GM19240 (cell line): ENCODE data around the gene SDR39U1.

Experiments used
- DNase-seq: peaks from one replicate; pipeline ENCODE4 v3.0.0; 2011; ENCODE audit warnings: low spot score; ENCODE audit not compliant: insufficient read length

Gene SDR39U1

DNA sequence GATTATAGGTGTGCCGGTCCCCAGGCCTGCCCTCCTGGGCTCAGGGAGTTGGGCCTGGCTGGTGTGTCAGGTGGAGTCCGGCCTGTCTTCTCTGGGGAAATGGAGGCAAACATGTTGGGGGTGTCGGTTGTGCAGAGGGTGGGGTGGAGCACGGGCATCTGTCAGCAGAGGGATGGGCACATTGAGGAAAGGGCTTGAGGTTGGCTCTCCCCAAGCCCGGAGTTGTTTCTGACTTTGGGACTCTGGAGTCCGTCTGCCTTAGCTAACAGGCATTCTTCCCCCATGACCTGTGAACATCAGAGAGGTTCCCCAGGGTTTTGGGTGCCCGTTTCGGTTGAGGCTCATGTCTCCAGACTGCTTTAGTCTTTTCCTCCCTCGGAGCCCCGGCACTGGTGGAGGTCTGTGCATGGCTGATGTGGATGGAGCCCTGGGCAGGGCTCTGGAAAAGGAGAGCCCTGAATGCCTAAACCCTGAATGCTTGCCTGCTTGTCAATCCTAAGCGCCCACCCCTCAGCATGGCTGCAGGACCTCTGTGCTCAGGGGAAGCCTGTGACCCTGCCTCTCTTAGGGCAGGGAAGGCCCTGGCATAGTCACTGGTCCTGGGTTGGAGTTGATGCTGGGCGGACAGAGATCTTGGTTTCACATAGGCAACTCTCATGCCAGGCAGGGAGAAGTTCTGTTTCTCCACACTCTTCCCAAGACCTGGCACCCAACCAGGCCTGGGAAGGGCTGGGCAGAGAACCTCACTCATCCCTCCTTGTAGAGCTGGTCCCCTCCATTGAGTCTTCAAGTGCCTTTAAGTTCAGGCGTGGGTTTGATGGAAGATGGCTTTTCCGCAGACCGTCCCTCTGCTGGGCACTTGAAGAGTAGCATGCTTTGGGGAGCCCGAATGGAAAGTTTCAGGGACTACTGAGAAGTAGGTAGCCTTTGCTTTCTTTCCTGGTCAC, 30.9 kb downstream of the SDR39U1 start:
- peak; percentile 73 for DNase-seq

DNA sequence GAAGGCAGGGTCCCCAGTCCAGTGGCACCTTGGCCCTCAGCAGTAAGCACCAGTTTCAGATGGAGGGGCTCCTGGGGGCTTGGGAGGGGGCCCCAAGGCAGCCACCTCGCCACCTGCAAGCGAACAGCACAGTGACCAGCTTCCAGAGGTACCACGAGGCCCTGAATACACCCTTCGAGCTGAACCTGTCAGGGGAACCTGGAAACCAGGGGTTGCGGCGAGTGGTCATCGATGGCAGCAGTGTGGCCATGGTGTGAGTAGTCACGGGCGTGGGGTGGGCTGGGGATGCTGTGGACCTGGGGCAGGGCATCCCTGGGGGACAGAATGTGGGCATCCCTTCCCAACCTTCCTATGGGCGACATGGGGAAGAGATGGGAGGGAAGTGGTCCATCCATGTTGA, 32.6 kb downstream of the SDR39U1 start:
- DNase-seq: no peak

DNA sequence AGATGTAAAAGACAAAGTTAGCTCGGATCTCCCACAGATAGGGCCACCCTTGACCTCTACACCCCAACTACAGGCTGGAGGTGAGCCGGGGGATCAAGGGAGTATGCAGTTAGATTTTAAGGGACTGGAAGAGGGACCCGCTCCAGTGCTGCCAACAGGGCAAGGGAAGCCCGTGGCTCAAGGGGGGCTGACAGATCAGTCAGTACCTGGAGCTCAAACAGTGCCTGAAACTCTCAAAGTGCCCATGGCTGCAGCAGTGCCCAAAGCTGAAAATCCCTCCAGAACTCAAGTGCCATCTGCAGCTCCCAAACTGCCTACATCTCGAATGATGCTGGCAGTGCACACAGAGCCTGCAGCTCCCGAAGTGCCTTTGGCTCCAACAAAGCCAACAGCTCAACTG, 33.4 kb downstream of the SDR39U1 start:
- no peak for DNase-seq

DNA sequence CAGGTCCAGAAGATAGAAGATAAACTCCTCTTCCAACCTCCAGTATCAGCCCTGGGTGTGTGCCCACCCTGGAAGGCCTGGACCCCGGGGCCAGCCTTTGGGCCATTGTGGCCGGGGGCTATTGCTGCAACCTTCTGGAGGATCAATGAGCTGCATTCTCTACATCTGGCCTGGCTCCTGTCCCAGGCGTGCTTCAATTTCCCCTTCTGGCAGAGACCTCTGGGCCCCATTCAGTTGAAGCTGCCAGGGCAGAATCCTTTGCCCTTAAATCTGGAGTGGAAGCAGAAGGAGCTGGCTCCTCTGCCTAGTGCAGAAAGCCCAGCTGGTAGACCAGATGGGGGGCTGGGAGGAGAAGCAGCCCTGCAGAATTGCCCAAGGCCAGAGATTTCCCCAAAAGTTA, 33.8 kb downstream of the SDR39U1 start:
- DNase-seq: no peak

DNA sequence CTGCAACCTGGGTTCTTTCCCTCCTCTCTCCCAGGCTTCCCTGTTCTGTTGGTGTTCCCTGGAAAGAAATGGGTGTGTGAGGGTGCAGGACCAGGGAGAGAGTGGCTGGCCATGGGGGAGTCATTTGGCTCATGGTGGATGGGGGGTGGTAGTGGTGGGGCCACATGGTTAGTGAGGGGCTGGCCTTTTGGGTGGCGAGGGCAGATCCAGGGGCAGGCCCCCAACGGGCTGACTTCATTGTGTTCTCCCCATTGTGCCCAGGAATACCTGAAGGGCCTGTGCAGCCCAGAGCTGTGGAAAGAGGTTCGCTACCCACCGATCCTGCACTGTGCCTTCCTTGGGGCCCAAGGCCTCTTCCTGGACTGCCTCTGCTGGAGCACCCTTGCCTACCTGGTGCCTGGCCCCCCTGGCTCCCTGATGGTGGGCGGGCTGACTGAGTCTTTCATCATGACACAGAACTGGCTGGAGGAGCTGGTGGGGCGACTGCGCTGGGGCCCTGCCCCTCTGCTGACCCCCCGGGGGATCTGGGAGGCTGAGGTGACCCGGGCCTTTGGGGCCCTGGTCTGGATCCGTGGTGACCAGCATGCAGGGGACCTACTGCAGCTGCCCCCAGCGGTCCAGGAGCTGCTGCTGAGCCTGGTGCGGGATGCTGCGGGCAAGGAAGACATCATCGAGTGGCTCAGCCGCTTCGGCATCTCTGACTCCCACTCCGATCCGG, 34.8 kb downstream of the SDR39U1 start:
- DNase-seq: no peak

DNA sequence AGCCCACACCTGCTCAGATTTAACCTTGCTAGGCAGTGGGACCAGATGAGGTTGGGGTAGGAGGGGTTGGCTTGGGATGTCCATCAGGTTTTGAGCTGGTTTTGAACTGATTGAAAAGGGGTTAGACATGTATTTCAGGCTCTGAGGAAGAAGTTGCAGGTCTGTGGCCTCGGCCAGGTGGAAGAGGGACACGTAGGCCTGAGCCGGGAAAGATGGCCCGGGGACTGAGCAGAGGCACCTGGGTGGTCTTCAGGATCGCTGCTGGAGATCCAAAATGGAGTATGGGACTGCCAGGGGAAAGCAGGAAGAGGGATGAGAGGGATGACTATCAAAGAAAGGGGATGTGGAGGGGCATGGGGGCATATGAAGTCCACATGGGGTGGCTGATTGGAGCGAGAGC, 36.2 kb downstream of the SDR39U1 start:
- DNase-seq: no peak

DNA sequence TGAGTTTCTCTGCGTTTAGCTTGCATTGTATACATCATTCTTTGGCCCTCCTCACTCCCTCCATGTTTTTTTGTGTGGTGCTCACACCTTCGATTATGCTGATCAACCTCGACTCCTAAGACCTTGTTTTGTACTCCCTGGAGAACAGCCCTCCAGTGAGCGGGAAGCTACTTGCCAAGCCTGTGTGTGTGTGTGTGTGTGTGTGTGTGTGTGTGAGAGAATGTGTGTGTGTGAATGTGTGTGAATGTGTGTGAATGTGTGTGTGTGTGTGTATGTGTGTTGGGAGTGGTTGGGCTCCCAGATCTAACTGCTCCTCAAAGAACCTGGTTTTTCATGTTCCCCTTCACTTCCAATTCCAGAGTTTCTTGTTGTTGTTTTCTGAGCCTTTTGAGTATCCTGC, 37.8 kb downstream of the SDR39U1 start:
- no peak for DNase-seq

DNA sequence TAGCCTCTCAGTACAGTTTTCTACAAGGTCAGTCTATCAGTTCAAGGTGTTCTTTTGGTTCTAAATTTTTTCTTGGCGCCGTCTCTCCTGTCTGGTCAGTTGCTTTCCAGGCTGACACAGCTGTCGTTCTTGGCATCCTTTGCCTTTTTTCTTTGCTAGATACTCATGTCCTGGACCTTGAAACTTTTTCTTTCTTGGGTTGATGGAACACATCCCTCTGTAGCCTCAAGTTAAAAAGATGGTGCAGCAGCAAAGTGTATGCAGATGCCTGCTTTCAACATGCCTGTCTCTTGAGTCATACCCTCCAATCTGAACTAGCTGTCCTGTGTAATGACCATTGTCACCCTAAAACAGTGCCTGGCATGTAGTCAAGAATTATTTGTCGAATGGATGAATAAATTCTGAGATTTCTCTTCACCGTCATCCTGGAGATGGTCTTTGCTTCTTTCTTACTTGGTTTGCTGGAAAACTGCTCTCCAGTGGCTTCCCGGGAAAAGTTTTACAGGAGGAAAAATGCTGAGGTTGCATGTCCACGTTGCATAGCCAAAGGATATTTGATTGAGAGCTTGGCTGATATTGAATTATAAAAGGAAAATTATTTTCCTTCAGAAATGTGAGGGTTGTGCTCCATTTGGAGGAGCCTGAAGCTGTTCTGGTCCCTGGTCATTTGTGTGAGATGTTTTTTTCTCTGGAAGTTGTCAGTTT, 39.1 kb downstream of the SDR39U1 start:
- no peak for DNase-seq

DNA sequence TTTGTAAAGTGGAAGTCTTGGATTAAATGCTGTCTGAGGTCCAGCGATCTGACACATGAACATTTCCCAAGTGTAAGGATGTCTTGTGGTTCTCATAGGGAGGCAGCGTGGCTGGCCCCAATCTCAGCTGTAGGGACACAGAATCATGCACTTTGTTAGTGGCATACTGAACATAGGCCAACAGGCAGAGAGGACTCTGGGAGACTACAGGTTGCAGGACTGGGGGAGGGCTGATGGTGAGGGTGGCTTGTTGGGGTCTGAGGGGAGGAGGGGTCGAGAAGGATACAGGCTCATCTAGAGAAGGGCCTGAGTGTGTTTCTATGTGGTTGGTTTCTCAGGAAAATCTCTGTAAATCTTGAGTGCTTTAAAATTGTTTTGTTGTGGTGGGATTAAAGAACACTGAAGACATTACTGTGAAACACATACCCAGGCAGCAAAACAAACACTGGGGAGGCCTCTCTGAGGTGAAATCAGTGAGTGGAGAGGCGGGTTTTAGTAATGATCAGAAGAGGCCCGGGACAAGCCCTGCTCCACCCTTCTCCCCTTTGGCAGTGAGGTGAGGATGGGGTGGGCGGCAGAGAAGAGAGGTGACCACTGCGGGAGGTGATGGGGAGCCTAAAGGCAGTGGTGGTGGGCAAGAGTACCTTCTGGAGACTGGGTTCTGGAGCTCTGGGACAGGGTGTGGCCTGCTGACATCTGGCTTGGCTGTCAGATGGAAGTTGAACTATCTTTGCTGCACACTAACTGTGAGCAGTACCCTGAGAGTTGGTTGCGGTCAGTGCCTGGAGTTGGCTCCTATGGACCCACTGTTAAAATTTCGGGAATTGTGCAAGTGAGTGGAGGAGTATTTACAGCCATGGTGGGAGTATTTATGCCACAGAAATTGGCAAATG, 40.5 kb downstream of the SDR39U1 start:
- no peak for DNase-seq

DNA sequence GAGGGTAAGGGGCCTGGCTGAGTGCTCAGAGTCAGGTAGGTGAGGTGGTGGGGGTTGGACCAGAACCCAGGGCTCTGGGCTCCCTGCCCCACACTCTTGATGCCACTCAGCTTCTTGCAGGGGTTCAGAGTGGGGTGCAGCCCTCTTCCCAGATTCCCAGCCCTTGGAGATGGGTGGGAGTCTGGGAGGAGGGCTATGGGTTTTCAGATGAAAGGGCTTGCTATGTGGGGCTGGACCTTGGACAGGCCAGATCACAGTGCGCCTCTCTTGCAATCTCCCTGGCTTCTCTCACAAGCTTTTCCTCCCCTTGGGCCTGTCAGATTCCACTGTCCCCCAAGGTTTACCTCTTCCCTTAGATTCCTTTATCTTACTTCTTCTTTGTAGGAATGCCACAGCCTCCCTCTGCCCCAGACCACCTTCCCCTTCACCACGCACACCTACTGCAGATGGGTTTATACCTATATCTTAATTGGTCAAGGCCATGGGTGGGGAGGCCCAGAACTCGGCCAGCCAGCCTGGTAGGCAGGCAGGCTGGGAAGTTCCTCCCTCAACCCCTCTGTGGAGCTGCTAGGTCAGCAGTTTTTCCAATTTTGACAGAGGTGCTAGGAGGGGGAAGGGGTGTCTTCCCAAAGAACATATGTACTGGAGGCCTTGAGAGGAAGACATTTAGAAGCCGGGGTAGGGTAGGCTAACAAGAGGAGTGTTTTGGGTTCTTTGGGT, 42.4 kb downstream of the SDR39U1 start:
- no peak for DNase-seq

DNA sequence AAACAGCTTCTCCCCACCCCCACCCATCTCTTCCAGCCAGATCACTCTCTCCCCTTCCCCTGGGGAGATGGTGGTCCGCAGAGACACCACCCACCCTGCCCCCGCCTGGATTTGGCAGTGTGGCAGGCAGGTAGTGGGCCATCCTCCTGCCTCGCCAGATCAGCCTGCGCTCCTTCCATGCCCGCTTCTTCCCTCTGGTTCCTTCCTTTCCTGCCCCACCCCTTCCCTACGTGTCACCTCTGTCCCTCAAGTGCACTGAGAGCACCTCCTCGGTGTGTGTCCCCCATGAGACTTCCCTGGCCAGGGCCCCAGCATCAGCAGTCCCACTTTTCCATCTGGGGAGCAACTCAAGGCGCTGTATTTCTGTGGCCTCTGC, 43.1 kb downstream of the SDR39U1 start:
- DNase-seq: no peak

DNA sequence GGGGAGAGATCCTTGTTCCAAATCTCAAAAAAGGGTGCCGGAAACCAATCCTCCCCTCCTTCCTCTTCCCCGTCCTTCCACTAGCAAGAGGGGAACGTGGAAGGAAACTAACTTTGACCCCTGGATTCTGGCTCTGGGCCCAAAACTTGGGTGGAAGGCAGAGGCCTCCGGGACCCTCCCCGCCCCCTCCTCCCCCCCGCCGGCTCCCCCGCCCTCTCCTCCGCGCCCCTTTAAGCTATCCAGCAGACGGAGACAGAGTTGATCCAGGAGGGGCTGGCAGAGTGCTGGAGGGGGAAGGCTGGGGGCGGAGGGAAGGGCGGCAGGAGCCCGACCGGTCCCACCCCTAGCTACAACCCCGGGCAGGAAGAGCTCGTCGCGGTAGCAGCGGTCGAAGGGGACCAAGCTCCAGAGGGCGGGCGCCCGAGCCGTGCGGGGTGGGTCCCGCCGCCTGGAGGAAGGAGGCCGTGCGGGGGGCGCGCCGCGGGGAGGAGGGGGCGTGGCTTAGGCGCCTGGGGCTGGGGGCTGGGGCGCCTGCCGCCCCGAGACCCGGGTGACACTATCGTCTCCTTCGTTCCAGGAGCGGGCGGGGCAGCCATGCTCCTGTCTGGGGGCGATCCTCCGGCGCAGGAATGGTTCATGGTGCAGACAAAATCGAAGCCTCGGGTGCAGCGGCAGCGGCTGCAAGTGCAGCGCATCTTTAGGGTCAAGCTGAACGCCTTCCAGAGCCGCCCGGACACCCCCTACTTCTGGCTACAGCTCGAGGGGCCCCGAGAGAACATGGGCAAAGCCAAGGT, 43.7 kb downstream of the SDR39U1 start, which contains the start of gene NYNRIN:
TSS of gene NYNRIN (plus strand) at position 351 of the 794 bp plus-strand sequence. CDS start at position 595, 244 bp downstream.
- DNase-seq: no peak

DNA sequence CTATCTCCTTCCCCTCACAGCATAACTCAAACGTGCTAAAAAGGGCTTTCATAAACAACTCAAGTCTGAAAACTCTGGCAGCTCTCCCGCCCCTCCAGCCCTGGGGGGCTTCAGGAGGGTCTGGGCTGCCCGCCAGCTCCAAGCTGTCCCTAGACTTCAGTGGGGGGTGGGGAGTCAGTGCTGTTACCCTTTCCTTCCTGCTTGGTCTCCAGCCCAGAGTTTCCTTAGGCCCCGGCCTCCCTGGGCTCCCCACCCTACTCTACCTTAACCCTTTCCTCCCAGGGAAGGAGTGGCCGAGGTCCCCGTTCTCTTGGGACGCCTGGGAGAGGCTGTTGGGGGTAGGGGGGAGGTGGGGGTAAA, 44.3 kb downstream of the SDR39U1 start:
- no peak for DNase-seq

DNA sequence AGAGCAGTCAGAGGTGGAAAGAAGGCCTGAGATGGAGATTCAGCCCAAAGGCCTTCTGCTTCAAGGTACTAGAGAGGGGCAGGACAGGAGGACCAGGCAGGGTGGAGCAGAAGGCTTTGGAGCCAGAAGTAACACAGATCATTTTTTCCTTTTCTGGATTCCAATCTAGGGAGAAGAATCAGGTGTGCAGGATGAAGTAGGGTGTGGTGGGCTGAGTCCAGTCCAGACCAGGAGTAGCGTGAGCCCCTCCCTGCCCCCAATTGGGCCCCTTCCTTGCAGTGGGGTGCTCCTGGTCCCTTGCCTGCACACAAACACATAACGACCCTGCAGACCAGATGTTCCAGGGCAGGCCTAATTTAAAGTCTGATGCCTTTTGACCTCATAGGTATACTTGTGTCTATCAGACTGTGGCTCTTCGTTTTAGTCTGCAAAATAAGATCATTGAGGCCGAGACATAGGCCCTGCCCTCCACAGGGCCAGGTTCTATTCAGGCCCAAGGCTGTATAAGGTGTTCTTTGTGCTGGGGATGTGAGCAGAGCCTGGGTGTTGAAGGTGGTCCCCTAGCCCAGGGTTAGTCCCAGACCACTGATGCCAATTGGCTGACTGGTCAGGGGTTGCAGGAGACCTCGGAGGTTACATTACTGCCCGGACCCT, 44.8 kb downstream of the SDR39U1 start:
- no peak for DNase-seq

DNA sequence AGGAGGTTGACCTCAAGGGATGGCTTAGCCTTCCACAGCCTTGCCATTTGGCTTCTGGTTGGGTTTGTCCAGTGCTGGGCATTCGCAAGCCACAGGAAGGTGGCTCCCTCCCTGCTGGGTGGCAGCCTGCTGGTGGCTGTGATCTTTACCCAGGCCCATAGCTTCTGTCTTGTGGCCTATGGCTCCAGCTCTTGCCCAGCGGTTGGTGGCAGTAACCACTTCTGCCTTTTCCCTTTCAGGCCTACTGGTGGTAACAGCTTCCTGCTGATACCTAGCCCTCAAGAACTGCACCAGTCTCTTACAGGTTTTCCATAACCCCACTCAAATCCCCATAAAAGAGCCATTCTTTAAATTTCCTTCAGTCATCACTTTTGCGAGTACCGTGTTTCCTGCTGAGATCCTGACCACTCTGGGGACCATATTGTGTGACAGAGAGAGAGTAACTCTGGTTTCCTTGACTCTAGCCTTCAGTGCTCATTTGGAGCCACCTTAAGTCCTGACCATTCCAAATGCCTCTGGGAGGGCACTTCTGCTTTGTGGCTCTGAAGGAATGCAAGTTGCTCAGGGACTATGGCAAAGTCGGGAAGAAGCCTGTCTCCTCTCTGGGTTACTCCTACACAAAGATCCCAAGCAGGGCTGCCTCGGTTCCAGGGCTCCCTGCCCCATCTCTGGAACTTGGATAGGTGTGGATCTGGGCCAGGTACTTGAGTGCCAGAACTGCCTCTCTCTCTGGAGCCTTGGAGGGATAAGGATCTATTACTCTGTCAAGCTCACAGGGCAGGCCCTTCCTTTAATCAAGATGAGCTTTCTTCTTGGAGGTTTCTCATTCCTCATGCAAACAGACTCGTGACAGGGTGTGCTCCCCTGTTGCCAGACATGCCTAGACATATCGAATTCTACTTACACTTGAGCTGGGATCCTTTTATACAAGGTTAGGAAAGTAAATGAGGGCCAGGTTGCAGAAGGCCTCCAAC, 46.7 kb downstream of the SDR39U1 start:
- no peak for DNase-seq

DNA sequence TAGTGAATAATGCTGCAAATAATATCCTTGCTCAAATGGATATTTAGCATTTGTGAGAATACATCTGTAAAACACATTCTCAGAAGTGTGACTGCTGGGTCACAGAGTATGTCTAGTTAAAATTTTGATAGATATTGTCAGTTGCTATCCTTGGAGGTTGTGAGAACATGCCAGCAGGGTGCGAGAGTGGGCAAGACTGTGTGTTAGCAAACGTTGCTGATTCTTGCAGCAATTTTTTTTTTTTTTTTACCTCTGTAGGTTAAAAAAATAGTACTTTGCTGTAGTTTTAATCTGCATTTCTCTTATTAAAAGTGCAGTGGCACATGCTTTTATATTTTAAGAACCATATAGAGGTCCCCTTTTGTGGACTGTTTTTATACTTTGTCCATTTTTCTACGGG, 48.3 kb downstream of the SDR39U1 start:
- DNase-seq: no peak

DNA sequence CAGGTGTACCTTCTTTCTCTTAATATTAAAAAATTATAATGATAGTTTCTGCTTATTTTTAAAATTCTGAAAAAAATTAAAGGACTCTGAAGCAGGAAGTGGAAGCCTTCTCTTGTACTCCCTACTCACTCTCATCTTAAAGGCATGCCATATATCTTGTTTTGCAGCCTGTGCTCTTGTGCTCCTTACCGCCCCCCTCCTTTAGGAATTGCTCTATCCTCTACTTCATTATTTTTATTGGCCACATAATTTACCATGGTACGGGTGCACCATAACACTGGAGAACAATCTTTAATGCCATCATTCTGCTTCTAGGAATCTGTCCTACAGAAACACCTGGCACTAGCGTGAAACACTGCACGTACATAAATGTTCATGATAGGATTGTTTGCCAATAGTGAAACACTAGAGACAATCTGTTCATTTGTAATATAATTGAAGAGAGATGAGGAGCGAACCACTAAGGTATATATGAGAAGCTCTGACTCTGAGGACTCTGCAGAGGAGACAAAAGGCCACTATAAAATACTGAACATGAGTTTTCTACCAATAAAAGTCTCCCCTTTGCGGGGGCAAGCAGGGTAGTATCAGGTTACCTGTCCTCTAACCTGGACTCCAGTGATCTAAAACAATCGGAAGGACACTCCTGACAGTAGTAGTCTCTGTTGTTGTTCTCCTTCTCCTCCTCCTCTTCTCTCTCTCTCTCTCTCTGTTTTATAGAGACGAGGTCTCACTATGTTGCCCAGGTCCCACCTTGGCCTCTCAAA, 50.1 kb downstream of the SDR39U1 start:
- DNase-seq: no peak
